HG03025 (cell line): Measurements from ENCODE around the gene FILIP1L.

Source experiments
- ATAC-seq: cut with Tn5 transposase; IDR thresholded peaks from one replicate; pipeline ENCODE4 v1.9.1; 2021; ENCODE audit warnings: mild to moderate bottlenecking, moderate library complexity; ENCODE audit not compliant: unreplicated experiment, low FRiP score

The FILIP1L gene

GRCh38 chr3:100022506-100022905 is 91.8 kb downstream of the FILIP1L start:
- no peak for ATAC-seq

- no peak for ATAC-seq
Observed at GRCh38 chr3:100020876-100021644, 93.2 kb downstream of the FILIP1L start.

GRCh38 chr3:100019719-100020118 is 94.6 kb downstream of the FILIP1L start:
- no peak for ATAC-seq

GRCh38 chr3:100018806-100019205 is 95.5 kb downstream of the FILIP1L start:
- no peak for ATAC-seq

- ATAC-seq, result no peak
Observed at GRCh38 chr3:100010087-100010417, 104.2 kb downstream of the FILIP1L start.

DNA sequence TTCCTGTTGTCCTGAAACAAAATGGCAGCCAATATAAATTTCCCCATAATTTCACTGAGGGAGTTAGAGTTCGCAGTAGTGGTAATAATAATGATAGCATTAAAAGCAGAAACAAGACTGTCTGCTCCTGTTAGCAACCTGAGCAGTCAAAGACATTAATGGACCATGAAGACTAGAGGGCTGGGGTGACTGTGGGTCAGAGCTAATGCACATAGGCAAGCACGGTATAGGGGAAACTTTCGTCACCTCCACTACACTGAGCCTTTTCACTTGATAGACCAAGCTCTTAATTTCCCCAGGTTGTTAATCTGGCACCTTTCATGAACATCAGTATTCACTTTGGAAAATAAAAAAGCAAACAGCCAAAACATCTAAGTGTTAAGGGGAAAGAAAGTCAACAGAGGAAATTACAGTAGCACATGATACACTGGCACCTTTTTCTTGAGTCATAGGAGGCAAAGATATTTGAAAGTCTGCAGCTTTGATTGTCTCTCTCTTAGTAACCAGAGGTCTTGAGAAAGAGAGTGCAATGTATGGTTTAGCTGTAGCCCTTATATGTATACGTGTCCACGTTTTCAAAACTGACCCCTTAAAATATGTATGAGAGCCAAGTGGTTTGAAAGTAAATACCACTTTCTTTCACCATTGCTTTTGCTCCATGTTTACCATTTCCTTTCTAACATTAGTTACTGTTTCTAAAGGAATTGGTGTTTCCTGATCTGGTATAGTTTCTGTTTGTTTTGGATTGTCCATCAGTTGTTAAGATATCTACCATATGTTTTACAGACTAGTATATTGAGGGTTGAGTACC is 104.8 kb downstream of the FILIP1L start:
- no peak for ATAC-seq

DNA sequence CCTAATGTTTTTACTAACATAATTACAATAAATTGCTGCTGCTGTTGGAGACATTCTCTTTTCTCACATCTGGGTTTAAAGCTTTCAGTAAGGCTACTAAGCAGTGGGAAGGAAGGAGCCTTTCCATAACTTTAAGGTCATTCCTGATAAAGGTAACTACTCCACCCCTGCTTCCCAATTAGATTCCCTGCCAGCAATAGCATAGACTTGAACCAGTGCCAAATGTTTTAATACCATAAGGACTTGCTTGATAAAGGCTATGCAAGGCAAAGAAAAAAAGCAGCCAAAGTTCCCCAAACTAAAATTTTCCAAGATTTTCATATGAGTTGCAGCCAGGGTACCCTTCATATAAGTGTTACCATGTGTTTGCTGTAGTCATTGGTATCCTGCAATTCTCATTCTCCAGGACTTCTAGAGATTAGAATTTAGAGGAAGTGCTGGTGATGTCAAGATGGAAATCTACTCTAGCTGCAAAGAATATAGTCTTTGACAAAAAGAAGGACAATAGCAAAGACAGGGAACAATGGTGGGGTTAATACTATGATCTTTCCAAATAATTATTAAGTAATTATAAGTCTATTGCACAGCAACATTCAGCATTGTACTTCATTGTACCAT is 106.1 kb downstream of the FILIP1L start:
- ATAC-seq, result no peak

DNA sequence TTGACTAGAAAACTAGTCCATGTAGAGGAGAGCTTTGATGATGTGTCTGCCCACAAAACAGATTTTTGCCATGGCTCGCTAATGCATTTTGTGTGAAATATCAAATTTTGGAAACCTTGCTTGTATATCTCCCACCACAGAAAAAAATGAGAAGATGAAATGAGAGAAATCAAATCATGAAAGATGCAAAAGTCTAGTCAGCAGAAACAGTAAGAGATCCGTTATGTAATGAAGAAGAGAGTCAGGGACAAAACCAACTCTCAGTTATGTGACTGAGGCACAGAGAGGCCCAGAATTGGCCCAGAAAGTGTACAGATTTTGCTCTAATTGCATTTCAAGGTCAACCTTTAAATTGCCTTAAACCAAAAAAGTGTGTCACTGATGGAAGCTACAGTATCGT is 107.0 kb downstream of the FILIP1L start:
- no peak for ATAC-seq

DNA sequence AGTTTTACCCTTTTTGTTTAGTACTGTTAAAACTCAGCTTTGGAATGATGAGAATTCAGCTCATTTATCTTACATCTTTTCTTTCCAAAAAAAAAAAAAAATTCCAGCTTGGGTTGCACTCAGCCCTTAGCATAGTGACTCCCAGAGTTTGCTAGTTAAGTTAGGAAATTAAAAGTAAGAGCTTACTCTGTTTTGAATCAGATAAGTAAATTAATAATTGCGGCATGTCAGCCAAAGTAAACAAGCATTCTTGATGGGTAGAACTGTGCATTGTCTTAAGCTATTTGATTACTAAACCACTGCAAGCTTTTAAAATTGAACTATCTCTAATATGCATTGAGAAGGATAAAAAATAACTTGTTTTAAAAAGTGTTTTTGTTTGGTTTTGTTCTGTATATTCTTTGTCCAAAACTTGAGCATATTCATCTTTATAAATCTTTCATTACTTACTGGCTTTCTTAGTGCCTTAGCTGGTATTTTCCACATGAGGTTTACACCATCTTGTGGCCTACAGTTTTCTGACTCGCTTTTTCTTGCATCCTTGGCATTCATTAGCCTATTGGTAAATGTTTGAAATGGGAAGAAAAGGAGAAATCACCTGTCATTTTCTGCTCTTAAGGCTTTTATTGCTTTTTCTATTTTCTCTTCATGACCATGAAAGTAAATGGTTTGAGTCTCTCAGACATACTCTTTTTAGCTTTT is 107.6 kb downstream of the FILIP1L start:
- ATAC-seq, result no peak

GRCh38 chr3:100005665-100006393 is 108.5 kb downstream of the FILIP1L start:
- no peak for ATAC-seq

DNA sequence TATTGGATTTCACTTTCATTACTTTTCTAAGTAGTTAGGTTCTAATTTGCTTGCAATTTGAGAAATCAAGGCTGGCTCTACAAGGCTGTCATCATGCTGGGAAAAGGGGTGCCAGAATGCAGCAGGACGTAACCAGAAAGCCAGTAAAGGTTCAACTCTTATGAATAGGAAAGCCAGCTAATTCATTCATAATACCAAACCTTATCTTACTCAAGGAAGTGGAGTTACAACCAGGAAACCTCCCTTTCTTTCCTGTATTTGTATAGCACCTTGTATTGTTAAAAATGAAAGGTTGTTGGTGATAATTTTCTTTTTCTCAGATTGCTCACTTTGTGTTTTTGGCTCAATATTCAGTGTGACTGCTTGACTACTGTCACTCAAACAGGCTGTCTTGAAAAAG is 109.4 kb downstream of the FILIP1L start:
- no peak for ATAC-seq

DNA sequence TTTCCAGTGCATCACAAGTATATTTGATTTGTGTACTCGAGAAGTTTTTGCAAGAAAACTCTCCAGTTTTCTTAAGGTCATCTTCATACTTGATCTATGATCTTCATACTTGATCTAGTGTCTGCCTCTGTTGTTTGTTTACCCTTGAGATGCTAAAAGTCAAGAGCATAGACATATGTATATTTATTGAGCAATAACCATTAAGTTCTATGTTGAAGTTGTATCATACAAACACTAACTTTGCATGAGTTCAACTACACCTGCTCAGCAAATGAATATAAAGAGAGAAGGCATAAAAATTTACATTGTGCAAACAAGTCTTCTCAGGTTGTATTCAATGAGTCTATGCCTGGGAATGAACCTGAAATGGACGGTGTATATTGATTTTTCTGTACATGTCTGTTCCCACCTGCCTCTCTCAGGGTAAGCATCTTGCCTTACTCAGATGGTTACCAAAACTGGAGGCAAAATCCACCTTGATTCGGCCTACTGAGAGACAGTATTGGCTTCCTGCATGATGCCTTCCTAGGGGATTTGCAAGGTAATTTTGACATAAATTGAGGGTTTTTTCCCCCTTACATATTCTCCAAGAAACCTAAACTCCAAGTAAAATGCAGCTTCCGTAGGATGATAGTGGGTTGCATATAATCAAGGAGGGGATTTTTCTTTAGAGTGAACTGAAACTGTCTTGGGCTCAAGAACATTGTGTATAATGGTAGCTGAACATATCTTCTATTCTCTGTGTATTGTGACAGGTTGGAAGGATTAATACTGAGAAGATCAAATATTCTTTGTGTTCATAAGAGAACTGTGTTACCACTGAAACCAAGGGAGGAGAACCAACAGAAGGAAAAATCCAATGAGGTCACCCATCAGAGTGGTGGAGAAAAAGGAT is 110.4 kb downstream of the FILIP1L start:
- ATAC-seq, result no peak

- ATAC-seq, result no peak
Observed at GRCh38 chr3:100002599-100003350, 111.5 kb downstream of the FILIP1L start.

- no peak for ATAC-seq
Observed at GRCh38 chr3:100001526-100002270, 112.6 kb downstream of the FILIP1L start.

DNA sequence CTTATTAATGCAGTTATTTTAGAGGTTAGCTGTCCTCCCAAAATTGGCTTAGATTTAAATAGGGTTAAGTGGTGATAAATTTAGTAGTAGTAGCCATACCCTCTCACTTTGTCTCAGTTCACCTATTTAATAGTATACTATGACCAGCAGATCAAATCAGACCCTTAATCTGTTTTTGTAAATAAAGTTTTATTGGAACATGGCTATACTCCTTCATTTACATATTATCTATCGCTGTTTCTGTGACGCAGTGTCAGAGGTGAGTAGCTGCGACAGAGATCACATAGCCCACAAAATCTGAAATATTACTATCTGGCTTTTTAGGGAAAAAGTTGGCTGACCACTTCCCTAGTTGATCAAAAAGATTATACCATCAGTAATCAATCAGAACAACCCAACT is 113.2 kb downstream of the FILIP1L start:
- no peak for ATAC-seq

- no peak for ATAC-seq
Observed at GRCh38 chr3:99999536-99999935, 114.8 kb downstream of the FILIP1L start.

DNA sequence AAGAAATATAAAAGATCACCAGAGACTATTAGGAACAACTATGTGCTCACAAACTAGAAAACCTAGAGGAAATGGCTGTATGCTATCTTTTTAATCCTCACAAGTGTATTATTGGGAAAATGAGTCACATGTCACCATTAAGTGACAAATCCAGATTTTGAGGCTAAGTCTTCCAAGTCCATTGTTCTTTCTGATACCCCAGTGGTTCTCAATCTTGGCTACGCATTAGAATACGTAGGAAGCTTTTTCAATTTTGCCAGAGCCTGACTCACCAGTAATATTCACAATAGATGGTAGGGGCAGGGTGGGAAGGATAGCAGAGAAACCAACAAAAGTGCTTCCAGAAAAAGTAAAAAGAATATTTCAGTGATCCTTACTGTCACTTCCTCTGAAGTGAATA is 117.0 kb downstream of the FILIP1L start:
- no peak for ATAC-seq

DNA sequence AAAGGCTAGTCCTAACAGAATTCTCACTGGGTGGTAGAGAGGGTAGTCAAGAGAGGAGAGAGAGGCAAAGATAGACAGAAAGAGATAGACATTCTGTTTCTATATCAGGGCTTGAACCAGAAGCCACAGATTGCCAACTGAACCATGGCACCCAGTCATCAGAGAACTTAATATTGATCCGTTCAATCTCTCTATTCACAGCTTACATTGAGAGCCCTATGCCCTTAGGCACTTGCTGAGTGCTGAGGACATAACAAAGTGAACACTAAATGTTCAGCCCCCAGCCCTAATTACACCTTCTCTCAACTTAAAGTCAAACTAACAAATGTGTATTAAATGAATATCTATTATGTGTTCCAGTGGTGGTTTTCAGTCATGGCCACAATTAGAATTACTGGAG is 124.1 kb downstream of the FILIP1L start:
- no peak for ATAC-seq
